NCI-H2107 (cell line): ENCODE measurements around the gene IFNAR1.

ENCODE experiments used
- DNase-seq: peaks from one replicate; lab custom pipeline; 2025; lab: John Stamatoyannopoulos, UW

Gene IFNAR1

GRCh38 chr21:33324291-33325221 lies at the start of gene IFNAR1:
TSS of gene IFNAR1 (plus strand) at chr21:33324970. CDS start at chr21:33325056, 86 bp downstream.
- DNase-seq = peak; percentile 99

- DNase-seq = no peak
Measured at GRCh38 chr21:33278721-33279120, 46.0 kb upstream of the IFNAR1 start.

- no peak for DNase-seq
Measured at GRCh38 chr21:33279330-33279820, 45.4 kb upstream of the IFNAR1 start.

- no peak for DNase-seq
Measured at GRCh38 chr21:33281096-33281652, 43.6 kb upstream of the IFNAR1 start.

- DNase-seq = no peak
Measured at GRCh38 chr21:33283203-33283602, 41.6 kb upstream of the IFNAR1 start.

GRCh38 chr21:33286076-33286475 lies 38.7 kb upstream of the IFNAR1 start:
- no peak for DNase-seq

GRCh38 chr21:33286600-33287456 lies 37.9 kb upstream of the IFNAR1 start:
- DNase-seq = no peak

- DNase-seq = no peak
Measured at GRCh38 chr21:33289199-33289819, 35.5 kb upstream of the IFNAR1 start.

GRCh38 chr21:33290441-33290840 lies 34.3 kb upstream of the IFNAR1 start:
- no peak for DNase-seq

- no peak for DNase-seq
Measured at GRCh38 chr21:33291686-33292085, 33.1 kb upstream of the IFNAR1 start.

GRCh38 chr21:33292724-33293123 lies 32.0 kb upstream of the IFNAR1 start:
- no peak for DNase-seq

GRCh38 chr21:33293136-33293535 lies 31.6 kb upstream of the IFNAR1 start:
- DNase-seq = no peak

GRCh38 chr21:33293811-33294216 lies 31.0 kb upstream of the IFNAR1 start:
- DNase-seq = no peak

- DNase-seq = no peak
Measured at GRCh38 chr21:33296156-33296555, 28.6 kb upstream of the IFNAR1 start.

- DNase-seq = no peak
Measured at GRCh38 chr21:33299181-33299752, 25.5 kb upstream of the IFNAR1 start.

- DNase-seq = no peak
Measured at GRCh38 chr21:33300701-33301631, 23.8 kb upstream of the IFNAR1 start.

- DNase-seq = no peak
Measured at GRCh38 chr21:33301632-33302002, 23.2 kb upstream of the IFNAR1 start.

- no peak for DNase-seq
Measured at GRCh38 chr21:33302055-33302454, 22.7 kb upstream of the IFNAR1 start.

- DNase-seq = no peak
Measured at GRCh38 chr21:33302796-33303195, 22.0 kb upstream of the IFNAR1 start.

- no peak for DNase-seq
Measured at GRCh38 chr21:33305344-33305671, 19.5 kb upstream of the IFNAR1 start.

GRCh38 chr21:33305938-33306337 lies 18.8 kb upstream of the IFNAR1 start:
- DNase-seq = no peak
